Activated T-helper 2 cell treated with anti-CD3 and anti-CD28 coated beads, Interferon-gamma antibody, Interleukin-2, Interleukin-4, amounts not matched to agents 10 μg/mL and 5 μg/mL and 100 μg/mL, durations not matched to agents 14 hours and 24 hours and 36 hours (primary cell): ENCODE measurements around the gene LYPLAL1. TPM values are rescaled to one million over a fixed set of nuclear protein-coding genes. Genes with fewer than 3 reads are reported as not detected.

Source experiments
- DNase-seq: peaks from one replicate; pipeline ENCODE4 v3.0.0; 2021; ENCODE audit warnings: low spot score
- H3K27ac Mint-ChIP-seq: one replicate; pipeline ENCODE4 v1.8.0; 2021; ENCODE audit warnings: mixed read lengths
- H3K27me3 Mint-ChIP-seq: one replicate; pipeline ENCODE4 v1.8.0; 2021; ENCODE audit warnings: low read depth, mixed read lengths
- H3K36me3 Mint-ChIP-seq: one replicate; pipeline ENCODE4 v1.8.0; 2021; ENCODE audit warnings: low read depth, mixed read lengths
- H3K4me1 Mint-ChIP-seq: one replicate; pipeline ENCODE4 v1.8.0; 2021; ENCODE audit warnings: low read depth, mixed read lengths
- H3K4me3 Mint-ChIP-seq: one replicate; pipeline ENCODE4 v1.8.0; 2021; ENCODE audit warnings: low read depth, mild to moderate bottlenecking, moderate library complexity, mixed read lengths
- H3K9me3 Mint-ChIP-seq: one replicate; pipeline ENCODE4 v1.8.0; 2021; ENCODE audit warnings: mixed read lengths
- intact Hi-C: fragments of 100-400 bp; cut with micrococcal nuclease; formaldehyde crosslinking; loops from one replicate; pipeline ENCODE4 v1.15.1; 2023
- total RNA-seq: library from RNA; stranded (reverse); gene quantifications from 2 replicates; pipeline ENCODE4 v1.2.3, GENCODE V29; 2022

Gene LYPLAL1
- total RNA-seq, 1 donor from 2014 or later = 21.2 TPM

GRCh38 chr1:219173434-219173757, 282 bp upstream of the LYPLAL1 start:
- Mint-ChIP-seq H3K4me1 (peaks cover 40% of the 10 kb centered on the region), H3K9me3 (peaks cover 6% of the 10 kb centered on the region), H3K27ac (peak overlapping the region; percentile 98), H3K27me3 (no peaks in the 10 kb centered on the region), H3K4me3 (peak overlapping the region; percentile 99), H3K36me3 (peaks cover 23% of the 10 kb centered on the region)
- intact Hi-C loops = no loop called here
- no peak for DNase-seq

DNA sequence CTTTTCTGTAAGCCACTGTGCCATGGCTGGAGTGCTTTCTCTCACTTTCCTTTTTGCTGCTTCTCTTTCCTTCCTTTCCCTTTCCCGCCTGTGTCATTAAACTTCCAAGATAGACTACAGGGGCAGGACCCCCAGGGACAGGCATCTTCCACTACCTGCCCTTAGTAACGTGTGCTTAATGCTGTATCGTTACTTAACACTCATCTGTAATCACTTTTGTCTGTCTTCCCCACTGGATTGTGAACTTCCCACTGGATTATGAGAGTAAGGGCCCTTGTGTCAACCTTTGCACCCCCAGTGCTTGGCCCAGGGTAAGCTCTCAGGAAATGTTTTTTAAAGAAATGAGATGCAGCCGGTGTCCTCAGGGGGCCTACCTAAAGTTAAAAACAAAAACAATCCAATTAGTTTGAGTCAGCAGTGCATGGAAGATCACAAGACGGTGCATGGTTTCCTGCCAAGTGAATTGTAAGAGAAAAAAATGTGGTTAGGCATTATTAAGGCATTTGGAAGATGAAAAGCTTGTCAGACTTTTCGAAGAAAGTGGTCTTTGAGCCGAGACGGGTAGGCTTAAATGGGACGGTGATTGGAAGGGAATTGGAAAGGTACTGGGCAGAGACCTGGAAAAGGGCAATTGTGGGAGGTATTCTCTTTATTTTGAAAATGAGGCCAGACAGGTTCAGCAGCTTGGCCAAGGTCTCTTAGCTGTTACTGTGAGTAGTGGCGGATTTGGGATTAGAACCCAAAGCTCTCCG, 958 bp downstream of the LYPLAL1 start:
- intact Hi-C loops = loop anchor here (1.0 kb wide), 1 partner anchor 15 kb away; no protein-coding TSS in a partner anchor
- peaks cover 43% of the 10 kb centered on the region for H3K4me1 Mint-ChIP-seq
- no peaks in the 10 kb centered on the region for H3K27me3 Mint-ChIP-seq
- no peak for DNase-seq
- peaks cover 6% of the 10 kb centered on the region for H3K9me3 Mint-ChIP-seq
- peak overlapping the region; percentile 99 for H3K4me3 Mint-ChIP-seq
- peak overlapping the region; percentile 98 for H3K27ac Mint-ChIP-seq
- peaks cover 28% of the 10 kb centered on the region for H3K36me3 Mint-ChIP-seq

DNA sequence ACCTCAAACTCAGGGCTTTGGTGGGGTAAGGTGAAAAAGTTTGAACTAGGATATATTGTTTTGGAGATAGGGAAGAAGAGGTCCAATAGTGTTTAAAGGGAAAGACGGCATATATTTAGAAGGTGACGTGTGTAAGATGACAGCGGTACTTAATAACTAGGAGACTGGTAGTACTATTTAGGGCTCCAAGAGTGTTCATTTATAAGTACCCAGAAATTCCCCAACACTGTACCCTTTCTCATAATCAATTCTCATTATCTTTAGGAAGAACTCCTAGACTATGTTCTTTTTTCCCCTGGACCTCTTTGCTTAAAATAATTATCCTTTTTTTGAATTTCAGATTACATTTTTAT, 1.5 kb downstream of the LYPLAL1 start:
- DNase-seq = no peak
- Mint-ChIP-seq H3K4me1 (peaks cover 43% of the 10 kb centered on the region), H3K4me3 (peak overlapping the region; percentile 99), H3K36me3 (peaks cover 28% of the 10 kb centered on the region), H3K27ac (no peak overlapping the region), H3K27me3 (no peaks in the 10 kb centered on the region), H3K9me3 (peaks cover 6% of the 10 kb centered on the region)
- intact Hi-C loops = no loop called here

GRCh38 chr1:219176168-219176567, 2.5 kb downstream of the LYPLAL1 start:
- Mint-ChIP-seq H3K9me3 (peaks cover 6% of the 10 kb centered on the region), H3K27me3 (no peaks in the 10 kb centered on the region), H3K27ac (no peak overlapping the region), H3K4me3 (no peak overlapping the region), H3K4me1 (peaks cover 39% of the 10 kb centered on the region), H3K36me3 (peaks cover 28% of the 10 kb centered on the region)
- no peak for DNase-seq
- intact Hi-C loops = no loop called here

DNA sequence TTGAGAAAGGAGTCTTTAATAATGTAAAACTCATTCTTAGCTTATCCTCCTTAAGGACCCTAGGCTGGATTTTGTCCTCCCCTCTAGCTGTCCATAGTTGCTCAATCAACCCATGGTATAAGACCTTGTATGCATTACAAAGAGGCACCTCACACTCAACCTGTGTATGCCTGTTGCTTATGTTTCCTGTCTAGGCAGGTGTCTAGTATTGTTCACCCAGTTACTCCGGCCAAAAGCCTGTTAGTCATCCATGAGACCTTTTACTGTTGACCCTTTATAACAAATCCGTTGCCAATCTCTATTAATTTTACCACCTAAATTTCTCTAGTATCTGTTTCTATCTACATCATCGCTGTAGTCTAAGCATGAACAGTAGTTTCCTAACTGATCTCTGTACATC, 3.7 kb downstream of the LYPLAL1 start:
- intact Hi-C loops = no loop called here
- Mint-ChIP-seq H3K27me3 (no peaks in the 10 kb centered on the region), H3K36me3 (peaks cover 35% of the 10 kb centered on the region), H3K4me3 (no peak overlapping the region), H3K4me1 (peaks cover 33% of the 10 kb centered on the region), H3K27ac (no peak overlapping the region), H3K9me3 (peaks cover 6% of the 10 kb centered on the region)
- DNase-seq = no peak

- peaks cover under 1% of the 10 kb centered on the region for H3K9me3 Mint-ChIP-seq
- no peak for DNase-seq
- peaks cover 29% of the 10 kb centered on the region for H3K4me1 Mint-ChIP-seq
- no peaks in the 10 kb centered on the region for H3K27me3 Mint-ChIP-seq
- H3K36me3 Mint-ChIP-seq = peaks cover 39% of the 10 kb centered on the region
- no peak overlapping the region for H3K27ac Mint-ChIP-seq
- no peak overlapping the region for H3K4me3 Mint-ChIP-seq
- intact Hi-C loops = no loop called here
These were observed 4.3 kb downstream of the LYPLAL1 start for GRCh38 chr1:219177940-219178339.

GRCh38 chr1:219179293-219179692, 5.6 kb downstream of the LYPLAL1 start:
- Mint-ChIP-seq H3K36me3 (peaks cover 48% of the 10 kb centered on the region), H3K4me1 (peaks cover 29% of the 10 kb centered on the region), H3K27ac (no peak overlapping the region), H3K4me3 (no peak overlapping the region), H3K9me3 (no peaks in the 10 kb centered on the region), H3K27me3 (no peaks in the 10 kb centered on the region)
- intact Hi-C loops = no loop called here
- no peak for DNase-seq

- Mint-ChIP-seq H3K4me3 (no peak overlapping the region), H3K27ac (no peak overlapping the region), H3K9me3 (no peaks in the 10 kb centered on the region), H3K27me3 (no peaks in the 10 kb centered on the region), H3K4me1 (peaks cover 21% of the 10 kb centered on the region), H3K36me3 (peaks cover 28% of the 10 kb centered on the region)
- intact Hi-C loops = loop anchor here (10.0 kb wide), 1 partner anchor 240 kb away; no protein-coding TSS in a partner anchor
- no peak for DNase-seq
These were observed 10.7 kb downstream of the LYPLAL1 start for GRCh38 chr1:219184337-219184736.

DNA sequence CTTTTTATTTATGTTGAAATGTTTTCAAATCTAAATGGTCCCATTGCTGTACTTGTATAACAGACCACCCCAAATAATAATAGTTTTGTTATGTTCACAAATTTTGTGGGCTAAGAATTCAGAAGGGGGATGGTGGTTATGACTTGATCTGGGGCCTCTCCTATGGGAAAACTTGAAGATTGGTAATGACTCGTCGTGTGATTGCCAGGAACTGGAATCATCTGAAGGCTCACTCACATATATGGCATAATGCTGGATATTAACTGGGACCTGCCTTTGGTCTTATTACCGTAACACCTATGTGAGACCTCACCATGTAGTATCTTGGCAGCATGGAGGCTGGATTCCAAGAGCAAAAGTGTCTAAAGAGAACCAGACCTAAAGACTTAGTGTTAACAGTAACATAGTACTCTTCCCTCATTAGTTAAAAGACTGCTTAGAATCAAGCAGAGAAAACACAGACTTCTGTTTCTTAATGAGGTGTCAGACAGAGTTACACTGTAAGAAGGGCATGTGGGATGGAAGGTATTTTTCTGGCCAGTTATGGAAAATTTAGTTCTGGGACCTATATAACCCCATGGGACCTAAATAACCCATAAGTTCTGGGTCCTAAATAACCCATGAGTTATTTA, 11.9 kb downstream of the LYPLAL1 start:
- peaks cover 26% of the 10 kb centered on the region for H3K36me3 Mint-ChIP-seq
- no peak overlapping the region for H3K27ac Mint-ChIP-seq
- DNase-seq = no peak
- intact Hi-C loops = loop anchor here (2.0 to 10.0 kb wide), 2 partner anchors 239 to 809 kb away; no protein-coding TSS in a partner anchor
- no peak overlapping the region for H3K4me3 Mint-ChIP-seq
- H3K4me1 Mint-ChIP-seq = peaks cover 24% of the 10 kb centered on the region
- H3K9me3 Mint-ChIP-seq = no peaks in the 10 kb centered on the region
- no peaks in the 10 kb centered on the region for H3K27me3 Mint-ChIP-seq

- DNase-seq = no peak
- Mint-ChIP-seq H3K36me3 (peaks cover 21% of the 10 kb centered on the region), H3K27ac (no peak overlapping the region), H3K9me3 (no peaks in the 10 kb centered on the region), H3K4me1 (peaks cover 23% of the 10 kb centered on the region), H3K27me3 (no peaks in the 10 kb centered on the region), H3K4me3 (no peak overlapping the region)
- intact Hi-C loops = loop anchor here (2.0 to 10.0 kb wide), 2 partner anchors 236 to 276 kb away; no protein-coding TSS in a partner anchor
These were observed 14.7 kb downstream of the LYPLAL1 start for GRCh38 chr1:219188331-219188803.

GRCh38 chr1:219189021-219189824, 15.5 kb downstream of the LYPLAL1 start:
- no peak overlapping the region for H3K4me3 Mint-ChIP-seq
- H3K4me1 Mint-ChIP-seq = peaks cover 21% of the 10 kb centered on the region
- intact Hi-C loops = loop anchor here (1.0 to 10.0 kb wide), 4 partner anchors 15 to 276 kb away; no protein-coding TSS in a partner anchor
- H3K27ac Mint-ChIP-seq = no peak overlapping the region
- no peak for DNase-seq
- no peaks in the 10 kb centered on the region for H3K9me3 Mint-ChIP-seq
- no peaks in the 10 kb centered on the region for H3K27me3 Mint-ChIP-seq
- peaks cover 19% of the 10 kb centered on the region for H3K36me3 Mint-ChIP-seq

DNA sequence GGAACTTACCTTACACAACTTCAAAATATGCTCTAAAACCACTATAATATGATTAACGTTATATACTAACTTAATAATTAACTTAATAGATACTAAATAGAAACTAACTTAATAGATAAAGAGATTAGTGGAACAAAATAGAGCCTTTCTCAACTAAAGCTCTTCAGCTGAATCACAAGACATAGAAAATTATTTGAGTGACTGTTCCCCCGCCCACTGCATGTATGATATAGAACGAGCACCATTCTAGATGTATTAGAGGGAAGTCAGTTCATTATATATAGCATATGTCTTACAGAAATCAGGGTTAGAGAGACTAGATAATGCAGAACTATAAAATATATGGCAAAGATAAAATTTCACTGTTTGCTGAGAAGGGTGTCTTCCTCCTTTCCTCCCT, 16.3 kb downstream of the LYPLAL1 start:
- intact Hi-C loops = loop anchor here (1.0 to 10.0 kb wide), 4 partner anchors 16 to 275 kb away; no protein-coding TSS in a partner anchor

More for the DNA sequence above, 16.3 kb downstream of the LYPLAL1 start:
- Mint-ChIP-seq H3K27ac (no peak overlapping the region), H3K4me1 (peaks cover 19% of the 10 kb centered on the region), H3K27me3 (no peaks in the 10 kb centered on the region), H3K9me3 (no peaks in the 10 kb centered on the region), H3K4me3 (no peak overlapping the region), H3K36me3 (peaks cover 20% of the 10 kb centered on the region)
- DNase-seq = no peak
